WTC11 (cell line): ENCODE data around the gene SEC24C. TPM values are rescaled to one million over a fixed set of nuclear protein-coding genes. Genes with fewer than 3 reads are reported as not detected.
A peak's percentile ranks its signal among the peaks of the same experiment; 100 is the strongest.
"Not testable (repeated sequence)": the region's sequence is repeated elsewhere in the genome, so short reads cannot be mapped to it uniquely, and the experiment has no call there.

Source experiments
- ATAC-seq: fragments of 200-7000 bp; cut with Tn5 transposase; 2 replicates; pipeline ENCODE4 v1.10.0; 2021; ENCODE audit warnings: mild to moderate bottlenecking, moderate library complexity
- CTCF ChIA-PET: fragments of 300-600 bp; sonication (Branson Sonifier 250); formaldehyde crosslinking; loops from one replicate; lab custom pipeline; 2021; ENCODE audit warnings: antibody characterized with exemption; lab: Charles Lee
- POLR2A ChIA-PET: fragments of 350-600 bp; sonication (Branson Sonifier 250); formaldehyde crosslinking; loops from one replicate; lab custom pipeline; 2021; ENCODE audit warnings: antibody characterized with exemption; lab: Charles Lee
- DNase-seq: peaks from one replicate; pipeline ENCODE4 v3.0.0; 2021; ENCODE audit warnings: low spot score
- H3K27ac Mint-ChIP-seq: 2 replicates; pipeline ENCODE4 v1.8.0; 2021; ENCODE audit warnings: mixed read lengths
- H3K27me3 Mint-ChIP-seq: 2 replicates; pipeline ENCODE4 v1.8.0; 2021; ENCODE audit warnings: low read depth, mild to moderate bottlenecking, moderate library complexity, mixed read lengths
- H3K36me3 Mint-ChIP-seq: 2 replicates; pipeline ENCODE4 v1.8.0; 2021; ENCODE audit warnings: mixed read lengths
- H3K4me1 Mint-ChIP-seq: 2 replicates; pipeline ENCODE4 v1.8.0; 2022; ENCODE audit warnings: mixed read lengths
- H3K4me3 Mint-ChIP-seq: 2 replicates; pipeline ENCODE4 v1.8.0; 2021; ENCODE audit warnings: mild to moderate bottlenecking, moderate library complexity, mixed read lengths
- H3K9me3 Mint-ChIP-seq: 2 replicates; pipeline ENCODE4 v1.8.0; 2021; ENCODE audit warnings: mixed read lengths
- E2F1 ChIP-seq: sonication (generic); formaldehyde crosslinking; IDR thresholded peaks from 2 replicates; pipeline ENCODE4 v1.8.0; 2022; ENCODE audit warnings: mild to moderate bottlenecking, missing genetic modification reagents
- FOXP1 ChIP-seq: sonication (generic); formaldehyde crosslinking; IDR thresholded peaks from 2 replicates; pipeline ENCODE4 v1.8.0; 2022; ENCODE audit warnings: missing genetic modification reagents, mild to moderate bottlenecking, moderate library complexity, borderline replicate concordance
- JAZF1 ChIP-seq: fragments of 250-450 bp; sonication (Bioruptor Pico); IDR thresholded peaks from 2 replicates; pipeline ENCODE4 v1.9.0; 2021; ENCODE audit warnings: moderate library complexity, mild to moderate bottlenecking, inconsistent platforms
- NFYB ChIP-seq: sonication (generic); formaldehyde crosslinking; conservative IDR thresholded peaks from 2 replicates; pipeline ENCODE4 v1.8.0; 2022; ENCODE audit warnings: low read depth, missing genetic modification reagents
- ZNF263 ChIP-seq: sonication (generic); formaldehyde crosslinking; IDR thresholded peaks from 2 replicates; pipeline ENCODE4 v1.8.1; 2022; ENCODE audit warnings: low read depth, mild to moderate bottlenecking, moderate library complexity, missing genetic modification reagents
- ZNF396 ChIP-seq: fragments of 250-450 bp; sonication (Bioruptor Pico); IDR thresholded peaks from 2 replicates; pipeline ENCODE4 v1.8.0; 2021; ENCODE audit warnings: mild to moderate bottlenecking, moderate library complexity, borderline replicate concordance
- total RNA-seq: library from RNA; stranded (reverse); gene quantifications from 3 replicates; pipeline ENCODE4 v1.2.3, GENCODE V29; 2021
- TF ChIP-seq, protein P1 (sequence below): sonication (generic); formaldehyde crosslinking; IDR thresholded peaks from 2 replicates; pipeline ENCODE4 v1.8.1; 2023; ENCODE audit warnings: mild to moderate bottlenecking, moderate library complexity, missing genetic modification reagents

The SEC24C gene
- total RNA-seq, 1 experiment from 2014 or later: 74.2 TPM

GRCh38 chr10:73785721-73786511 lies 41.7 kb downstream of the SEC24C start:
- DNase-seq (peak; percentile 43), ATAC-seq (peak; percentile 12)
- TF ChIP-seq, protein P1, sequence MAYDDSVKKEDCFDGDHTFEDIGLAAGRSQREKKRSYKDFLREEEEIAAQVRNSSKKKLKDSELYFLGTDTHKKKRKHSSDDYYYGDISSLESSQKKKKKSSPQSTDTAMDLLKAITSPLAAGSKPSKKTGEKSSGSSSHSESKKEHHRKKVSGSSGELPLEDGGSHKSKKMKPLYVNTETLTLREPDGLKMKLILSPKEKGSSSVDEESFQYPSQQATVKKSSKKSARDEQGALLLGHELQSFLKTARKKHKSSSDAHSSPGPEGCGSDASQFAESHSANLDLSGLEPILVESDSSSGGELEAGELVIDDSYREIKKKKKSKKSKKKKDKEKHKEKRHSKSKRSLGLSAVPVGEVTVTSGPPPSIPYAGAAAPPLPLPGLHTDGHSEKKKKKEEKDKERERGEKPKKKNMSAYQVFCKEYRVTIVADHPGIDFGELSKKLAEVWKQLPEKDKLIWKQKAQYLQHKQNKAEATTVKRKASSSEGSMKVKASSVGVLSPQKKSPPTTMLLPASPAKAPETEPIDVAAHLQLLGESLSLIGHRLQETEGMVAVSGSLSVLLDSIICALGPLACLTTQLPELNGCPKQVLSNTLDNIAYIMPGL (CRISPR knock-in tag): no peak
- peak; percentile 68; the same call in 1 of the 2 replicates for TF ChIP-seq ZNF263 (CRISPR knock-in tag)
- no peak for TF ChIP-seq NFYB (CRISPR knock-in tag)
- ChIA-PET POLR2A (interaction anchor here (0.5 to 1.2 kb wide), 3 partner anchors 13 to 316 kb away, joined by 3 to 4 read pairs (median 3); a partner anchor contains a TSS), CTCF (interaction anchor here (0.6 to 1.7 kb wide), 10 partner anchors 11 to 155 kb away, joined by 3 to 7 read pairs (median 4); a partner anchor contains a TSS)
- Mint-ChIP-seq H3K9me3 (no peaks in the 10 kb centered on the region), H3K27me3 (no peaks in the 10 kb centered on the region), H3K4me3 (peak overlapping the region; percentile 99), H3K27ac (peak overlapping the region; percentile 50), H3K36me3 (peaks cover 10% of the 10 kb centered on the region), H3K4me1 (peaks cover 24% of the 10 kb centered on the region)

DNA sequence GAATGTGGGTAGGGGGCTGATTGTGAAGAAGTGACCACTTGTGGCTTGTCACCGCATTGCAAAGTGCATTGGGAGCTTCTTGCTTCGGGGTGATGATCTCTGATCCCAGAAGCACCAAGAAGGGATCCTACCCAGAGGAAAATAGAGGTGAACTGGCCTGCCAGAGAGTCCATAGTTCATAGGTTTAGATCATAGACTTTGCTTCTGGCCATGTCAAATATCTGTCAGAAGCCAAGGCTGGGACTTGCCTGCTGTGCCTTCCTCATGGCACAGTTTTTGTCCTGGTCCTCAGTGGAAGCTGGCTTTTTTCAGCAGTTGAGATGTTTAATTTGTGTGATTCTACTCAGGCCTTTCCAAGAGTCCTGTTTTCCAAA lies 42.3 kb downstream of the SEC24C start:
- ChIA-PET POLR2A (interaction anchor here (0.5 to 1.2 kb wide), 4 partner anchors 14 to 316 kb away, joined by 3 to 5 read pairs (median 4); a partner anchor contains a TSS), CTCF (interaction anchor here (0.6 to 1.7 kb wide), 8 partner anchors 12 to 154 kb away, joined by 3 to 7 read pairs (median 4); a partner anchor contains a TSS)
- peaks cover 16% of the 10 kb centered on the region for H3K36me3 Mint-ChIP-seq
- peaks cover 20% of the 10 kb centered on the region for H3K4me1 Mint-ChIP-seq
- H3K27me3 Mint-ChIP-seq: no peaks in the 10 kb centered on the region
- DNase-seq: no peak
- peak overlapping the region; percentile 50 for H3K27ac Mint-ChIP-seq
- no peaks in the 10 kb centered on the region for H3K9me3 Mint-ChIP-seq
- TF ChIP-seq JAZF1 (CRISPR knock-in tag) (no peak), ZNF396 (CRISPR knock-in tag) (no peak), E2F1 (CRISPR knock-in tag) (no peak), ZNF263 (CRISPR knock-in tag) (no peak), FOXP1 (CRISPR knock-in tag) (no peak)
- TF ChIP-seq, protein P1 (CRISPR knock-in tag): no peak
- TF ChIP-seq, all 79 proteins: peak for 0
- ATAC-seq: no peak
- H3K4me3 Mint-ChIP-seq: peak overlapping the region; percentile 77

- ChIA-PET POLR2A (interaction anchor here (0.6 to 1.2 kb wide), 3 partner anchors 14 to 24 kb away, joined by 3 to 5 read pairs (median 4); a partner anchor contains a TSS), CTCF (interaction anchor here (0.7 to 1.7 kb wide), 5 partner anchors 13 to 80 kb away, joined by 4 to 6 read pairs (median 4); a partner anchor contains a TSS)
- Mint-ChIP-seq H3K36me3 (peaks cover 17% of the 10 kb centered on the region), H3K4me3 (peak overlapping the region; percentile 36), H3K4me1 (peaks cover 20% of the 10 kb centered on the region)
- not testable (repeated sequence) for H3K9me3 Mint-ChIP-seq, H3K27ac Mint-ChIP-seq, H3K27me3 Mint-ChIP-seq, DNase-seq, ATAC-seq
Measured at GRCh38 chr10:73787031-73787800, 43.0 kb downstream of the SEC24C start.
